ENCODE measurements around the gene LCLAT1. TPM values are rescaled to one million over a fixed set of nuclear protein-coding genes. Genes with fewer than 3 reads are reported as not detected.

The LCLAT1 gene
- total RNA-seq, 1 experiment from 2014 or later, result 18.5 TPM

DNA sequence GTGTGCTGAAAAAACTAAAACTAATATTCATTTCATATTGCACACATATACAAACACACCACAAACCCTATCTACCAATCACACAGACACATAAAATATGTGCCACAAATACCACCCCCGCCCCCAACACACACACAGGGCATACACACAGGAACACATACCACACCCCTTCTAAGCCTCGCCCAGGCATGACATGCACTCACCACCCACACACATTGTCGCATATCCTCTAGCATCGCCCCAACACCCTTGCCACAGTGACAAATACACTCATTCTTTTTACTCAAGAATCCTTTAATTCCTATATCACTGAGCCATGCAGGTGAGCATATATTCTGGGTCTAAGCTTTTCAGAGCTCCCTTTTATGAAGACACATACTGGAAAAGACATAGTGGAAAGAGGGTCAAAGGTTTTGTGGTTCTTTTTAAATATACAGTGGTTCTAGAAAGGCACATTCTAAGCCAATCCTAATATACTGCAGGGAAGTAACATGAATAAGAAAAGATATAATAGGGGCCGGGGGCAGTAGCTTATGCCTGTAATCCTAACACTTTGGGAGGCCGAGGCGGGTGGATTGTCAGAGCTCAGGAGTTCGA lies 24.5 kb upstream of the LCLAT1 start:
- peak; percentile 72 for DNase-seq (ENCODE audit: low read depth)

- no peak for DNase-seq (ENCODE audit: low read depth)
Measured at GRCh38 chr2:30424231-30424630, 22.8 kb upstream of the LCLAT1 start.

- no peak for DNase-seq (ENCODE audit: low read depth)
Measured at GRCh38 chr2:30425326-30425725, 21.7 kb upstream of the LCLAT1 start.

GRCh38 chr2:30427606-30428347 lies 19.3 kb upstream of the LCLAT1 start:
- no peak for DNase-seq (ENCODE audit: low read depth)

GRCh38 chr2:30428348-30428662 lies 18.7 kb upstream of the LCLAT1 start:
- no peak for DNase-seq (ENCODE audit: low read depth)

GRCh38 chr2:30428827-30429461 lies 18.1 kb upstream of the LCLAT1 start:
- DNase-seq (ENCODE audit: low read depth), result no peak

- no peak for DNase-seq (ENCODE audit: low read depth)
Measured at GRCh38 chr2:30433541-30434299, 13.3 kb upstream of the LCLAT1 start.

- DNase-seq (ENCODE audit: low read depth), result no peak
Measured at GRCh38 chr2:30434708-30435107, 12.3 kb upstream of the LCLAT1 start.

GRCh38 chr2:30436859-30437435 lies 10.1 kb upstream of the LCLAT1 start:
- DNase-seq (ENCODE audit: low read depth), result peak; percentile 56

DNA sequence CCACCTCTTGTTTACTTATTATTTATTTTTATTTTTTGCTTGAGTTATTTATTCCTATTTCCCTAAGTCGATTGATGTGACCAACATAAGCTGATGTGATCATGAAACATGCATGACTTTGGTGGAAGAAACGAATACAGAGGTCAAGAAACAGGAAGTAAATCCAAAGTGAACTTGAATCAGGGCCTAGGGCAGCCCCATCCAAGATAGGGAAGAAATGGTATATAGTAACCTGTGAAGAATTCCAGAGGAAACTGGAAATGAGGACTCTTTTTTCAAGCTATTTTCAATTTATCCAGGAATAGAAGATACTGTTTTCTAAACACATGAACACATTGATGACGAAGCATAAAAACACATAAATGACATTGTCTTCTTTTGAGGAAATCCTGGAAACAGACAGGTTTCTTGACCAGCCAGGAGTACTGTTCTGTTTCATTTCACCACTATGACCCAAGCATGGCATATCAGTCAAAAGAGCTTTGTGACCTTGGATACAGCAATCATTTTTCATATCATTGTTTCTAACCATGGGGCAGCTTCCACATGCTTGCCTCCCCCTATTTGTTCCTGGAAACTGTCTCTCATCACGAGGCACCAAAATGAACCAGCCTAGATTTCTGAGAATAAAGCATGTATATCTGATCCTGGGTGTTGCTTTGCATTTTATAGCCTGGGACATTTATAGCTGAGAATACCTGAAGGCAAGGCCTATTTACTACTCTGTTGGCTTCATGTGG lies 9.1 kb upstream of the LCLAT1 start:
- DNase-seq (ENCODE audit: low read depth), result no peak

GRCh38 chr2:30439296-30439695 lies 7.8 kb upstream of the LCLAT1 start:
- DNase-seq (ENCODE audit: low read depth), result no peak

GRCh38 chr2:30439879-30440278 lies 7.2 kb upstream of the LCLAT1 start:
- no peak for DNase-seq (ENCODE audit: low read depth)

GRCh38 chr2:30441023-30441422 lies 6.0 kb upstream of the LCLAT1 start:
- no peak for DNase-seq (ENCODE audit: low read depth)

GRCh38 chr2:30443081-30443480 lies 4.0 kb upstream of the LCLAT1 start:
- no peak for DNase-seq (ENCODE audit: low read depth)

- no peak for DNase-seq (ENCODE audit: low read depth)
Measured at GRCh38 chr2:30444273-30444672, 2.8 kb upstream of the LCLAT1 start.

GRCh38 chr2:30445266-30445821 lies 1.7 kb upstream of the LCLAT1 start:
- DNase-seq (ENCODE audit: low read depth), result no peak

DNA sequence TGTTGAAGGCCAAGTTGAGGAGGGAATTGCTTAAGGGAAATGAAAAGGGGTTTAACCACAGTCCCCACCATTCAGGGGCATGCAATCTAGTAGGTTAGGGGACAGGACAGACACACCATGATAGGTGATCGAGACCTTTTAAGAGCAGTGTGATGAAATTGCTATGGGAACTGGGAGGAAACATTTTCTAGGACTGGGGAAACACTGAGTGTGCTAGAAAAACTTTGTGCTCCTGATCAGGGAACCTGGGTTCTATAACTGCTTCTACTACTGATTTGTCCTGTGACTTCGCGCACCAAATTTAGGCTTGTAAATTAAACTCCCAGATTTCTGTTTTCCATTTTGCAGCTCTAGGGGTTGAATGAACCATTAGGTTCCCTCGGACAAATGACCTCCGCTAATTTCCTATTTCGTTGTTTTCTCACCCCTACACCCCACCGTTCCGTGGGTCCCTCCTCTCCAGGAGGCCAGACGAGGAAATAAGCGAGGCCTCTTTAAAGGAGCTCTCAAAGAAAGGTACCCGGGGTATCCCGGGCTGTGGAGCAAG lies 371 bp upstream of the LCLAT1 start:
- peak; percentile 11 for DNase-seq (ENCODE audit: low read depth)

- no peak for DNase-seq (ENCODE audit: low read depth)
Measured at GRCh38 chr2:30448308-30448707, 1.3 kb downstream of the LCLAT1 start.

DNA sequence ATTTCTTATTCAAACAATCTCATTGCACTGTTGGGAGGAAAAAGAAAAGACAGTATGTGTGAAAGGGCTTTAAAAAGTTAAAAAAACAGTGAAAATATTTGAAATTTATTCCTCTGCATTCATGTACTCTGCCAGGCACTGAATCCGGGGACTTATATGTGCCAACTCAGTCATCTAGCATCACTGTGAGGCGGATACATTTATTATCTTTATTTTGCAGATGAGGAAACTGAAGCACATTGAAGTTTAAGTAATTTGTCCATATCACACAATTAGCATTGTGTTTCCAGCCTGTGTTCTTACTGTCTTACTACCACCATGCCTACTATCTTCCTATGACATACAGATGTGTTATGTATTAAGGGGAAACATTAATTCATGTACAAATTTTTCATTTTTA lies 1.8 kb downstream of the LCLAT1 start:
- DNase-seq (ENCODE audit: low read depth), result no peak

DNA sequence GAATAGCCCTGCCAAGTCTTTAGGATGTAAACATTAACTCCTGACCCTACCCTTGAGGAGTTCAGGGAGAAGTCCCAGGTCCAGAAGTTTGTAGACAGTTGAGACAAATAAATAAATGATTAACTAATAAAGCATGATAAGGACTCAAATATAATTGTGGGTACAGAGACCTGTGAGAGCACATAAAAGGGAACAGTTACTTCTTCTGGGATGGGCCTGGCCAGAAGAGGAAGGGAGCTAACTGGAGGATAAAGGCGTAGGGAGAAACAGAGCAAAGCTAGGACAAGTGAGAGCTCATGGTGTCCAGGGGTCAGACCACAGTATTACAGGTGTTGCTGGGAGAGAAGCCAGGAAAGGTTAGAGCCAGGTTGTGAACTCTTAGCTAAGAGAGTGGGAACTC lies 3.0 kb downstream of the LCLAT1 start:
- no peak for DNase-seq (ENCODE audit: low read depth)

DNA sequence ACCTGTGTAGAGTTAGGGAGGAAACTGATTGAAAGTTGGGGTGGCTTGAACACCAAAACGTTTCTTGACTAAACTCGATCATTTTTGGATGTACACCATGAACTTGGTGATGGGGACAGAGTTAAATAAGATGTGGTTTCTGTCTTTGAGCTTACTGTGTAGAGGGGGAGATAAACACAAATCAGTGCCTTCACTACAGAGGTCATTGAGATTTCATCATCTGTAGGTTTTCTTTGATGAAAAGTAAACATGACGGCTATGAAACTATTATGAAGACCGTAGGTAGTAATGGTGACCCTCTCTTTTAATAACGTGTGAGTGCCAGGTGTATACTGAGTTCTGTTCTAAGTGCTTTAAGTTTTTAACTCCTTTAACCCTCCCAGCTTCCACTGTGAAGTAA lies 6.5 kb downstream of the LCLAT1 start:
- DNase-seq (ENCODE audit: low read depth), result no peak
